T-helper 1 cell treated with Interleukin-12 subunit alpha and Interleukin-12 subunit beta and Interleukin-4 antibody, amounts not matched to agents 30 ng/mL and 1 ng/mL, for 36 hours (primary cell): ENCODE measurements around the gene MYMX. TPM values are rescaled to one million over a fixed set of nuclear protein-coding genes. Genes with fewer than 3 reads are reported as not detected.
"Not testable (repeated sequence)": the region's sequence is repeated elsewhere in the genome, so short reads cannot be mapped to it uniquely, and the experiment has no call there.

Experiments
- intact Hi-C: fragments of 100-400 bp; cut with micrococcal nuclease; formaldehyde crosslinking; loops from one replicate; pipeline ENCODE4 v1.15.1; 2024
- total RNA-seq: library from RNA; stranded (reverse); gene quantifications from 2 replicates; pipeline ENCODE4 v1.2.3, GENCODE V29; 2022

MYMX gene
- total RNA-seq, 1 donor from 2014 or later: not detected

- intact Hi-C loops: no loop called here
Measured at GRCh38 chr6:44185953-44186634, 30.6 kb upstream of the MYMX start.

GRCh38 chr6:44186635-44187025 lies 30.1 kb upstream of the MYMX start:
- intact Hi-C loops: no loop called here

GRCh38 chr6:44188819-44189218 lies 27.9 kb upstream of the MYMX start:
- intact Hi-C loops: no loop called here

- intact Hi-C loops: no loop called here
Measured at GRCh38 chr6:44189257-44189656, 27.5 kb upstream of the MYMX start.

- intact Hi-C loops: no loop called here
Measured at GRCh38 chr6:44190715-44191114, 26.0 kb upstream of the MYMX start.

- intact Hi-C loops: no loop called here
Measured at GRCh38 chr6:44192428-44193041, 24.2 kb upstream of the MYMX start.

GRCh38 chr6:44193307-44193910 lies 23.3 kb upstream of the MYMX start:
- intact Hi-C loops: no loop called here

- intact Hi-C loops: no loop called here
Measured at GRCh38 chr6:44194326-44194725, 22.4 kb upstream of the MYMX start.

- intact Hi-C loops: not testable (repeated sequence)
Measured at GRCh38 chr6:44196351-44196750, 20.4 kb upstream of the MYMX start.

- intact Hi-C loops: no loop called here
Measured at GRCh38 chr6:44198684-44199083, 18.0 kb upstream of the MYMX start.

- intact Hi-C loops: no loop called here
Measured at GRCh38 chr6:44199883-44200282, 16.8 kb upstream of the MYMX start.

- intact Hi-C loops: no loop called here
Measured at GRCh38 chr6:44201200-44201599, 15.5 kb upstream of the MYMX start.

GRCh38 chr6:44201638-44202303 lies 15.0 kb upstream of the MYMX start:
- intact Hi-C loops: no loop called here

GRCh38 chr6:44202332-44202971 lies 14.3 kb upstream of the MYMX start:
- intact Hi-C loops: no loop called here

GRCh38 chr6:44202972-44203750 lies 13.6 kb upstream of the MYMX start:
- intact Hi-C loops: no loop called here

GRCh38 chr6:44203955-44204354 lies 12.8 kb upstream of the MYMX start:
- intact Hi-C loops: no loop called here

- intact Hi-C loops: no loop called here
Measured at GRCh38 chr6:44207966-44208365, 8.8 kb upstream of the MYMX start.

- intact Hi-C loops: no loop called here
Measured at GRCh38 chr6:44211284-44211683, 5.4 kb upstream of the MYMX start.

- intact Hi-C loops: no loop called here
Measured at GRCh38 chr6:44214307-44214706, 2.4 kb upstream of the MYMX start.

GRCh38 chr6:44217332-44218143 lies 812 bp downstream of the MYMX start:
- intact Hi-C loops: no loop called here
